Endothelial cell of umbilical vein (primary cell): ENCODE data around the gene LRRTM4.

ENCODE experiments used
- EZH2 ChIP-seq: IDR thresholded peaks from 2 replicates; pipeline ENCODE4 v1.6.1; 2012; ENCODE audit warnings: borderline replicate concordance, low read depth, mild to moderate bottlenecking, moderate library complexity, low read length, inconsistent platforms; ENCODE audit not compliant: severe bottlenecking
- POLR2A ChIP-seq: IDR thresholded peaks from 2 replicates; pipeline ENCODE4 v1.6.1; 2012; ENCODE audit warnings: low read depth, mild to moderate bottlenecking, control low read depth, low read length
- POLR2AphosphoS5 ChIP-seq: IDR thresholded peaks from 2 replicates; pipeline ENCODE4 v1.6.1; 2012; ENCODE audit warnings: low read depth, mild to moderate bottlenecking, control low read depth, low read length, moderate library complexity; ENCODE audit not compliant: insufficient read depth
- TF ChIP-seq, protein P1 (sequence below), 2 donors: IDR thresholded peaks; 1 replicate in 1 of 2; 2 replicates in 1 of 2; pipeline ENCODE4 v1.5.1; 2011; ENCODE audit warnings: low read length in 2 of 2, mild to moderate bottlenecking in 2 of 2, moderate library complexity in 2 of 2, control low read depth in 1 of 2, inconsistent platforms in 1 of 2, low read depth in 1 of 2; ENCODE audit not compliant: insufficient read depth in 1 of 2; ENCODE audit errors: extremely low read depth in 1 of 2
- TF ChIP-seq, protein P2 (sequence below): IDR thresholded peaks from 2 replicates; pipeline ENCODE4 v1.6.1; 2011; ENCODE audit not compliant: insufficient read depth, insufficient read length

DNA sequence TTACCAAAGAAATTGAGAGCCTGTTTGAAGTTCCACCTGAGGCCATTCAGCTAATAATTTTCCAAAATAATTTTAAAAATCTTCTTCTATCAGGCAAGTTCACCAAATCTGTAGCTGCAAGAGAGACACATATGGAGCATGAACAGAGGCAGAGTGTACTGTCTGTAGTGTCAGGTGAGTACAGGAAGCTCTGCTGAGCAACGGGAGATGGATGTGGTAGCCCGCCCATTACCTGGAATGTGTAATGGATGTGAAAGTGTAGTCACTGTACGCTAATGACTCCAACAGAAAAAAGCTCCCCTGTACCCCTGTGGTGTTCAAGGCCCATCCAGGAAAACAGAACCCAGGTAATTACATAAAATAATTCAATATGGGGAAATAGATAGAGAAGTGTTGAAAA, 311.5 kb downstream of the LRRTM4 start:
- TF ChIP-seq, protein P1, sequence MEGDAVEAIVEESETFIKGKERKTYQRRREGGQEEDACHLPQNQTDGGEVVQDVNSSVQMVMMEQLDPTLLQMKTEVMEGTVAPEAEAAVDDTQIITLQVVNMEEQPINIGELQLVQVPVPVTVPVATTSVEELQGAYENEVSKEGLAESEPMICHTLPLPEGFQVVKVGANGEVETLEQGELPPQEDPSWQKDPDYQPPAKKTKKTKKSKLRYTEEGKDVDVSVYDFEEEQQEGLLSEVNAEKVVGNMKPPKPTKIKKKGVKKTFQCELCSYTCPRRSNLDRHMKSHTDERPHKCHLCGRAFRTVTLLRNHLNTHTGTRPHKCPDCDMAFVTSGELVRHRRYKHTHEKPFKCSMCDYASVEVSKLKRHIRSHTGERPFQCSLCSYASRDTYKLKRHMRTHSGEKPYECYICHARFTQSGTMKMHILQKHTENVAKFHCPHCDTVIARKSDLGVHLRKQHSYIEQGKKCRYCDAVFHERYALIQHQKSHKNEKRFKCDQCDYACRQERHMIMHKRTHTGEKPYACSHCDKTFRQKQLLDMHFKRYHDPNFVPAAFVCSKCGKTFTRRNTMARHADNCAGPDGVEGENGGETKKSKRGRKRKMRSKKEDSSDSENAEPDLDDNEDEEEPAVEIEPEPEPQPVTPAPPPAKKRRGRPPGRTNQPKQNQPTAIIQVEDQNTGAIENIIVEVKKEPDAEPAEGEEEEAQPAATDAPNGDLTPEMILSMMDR (IDR thresholded peaks at IDR 0.05; ENCODE audit: extremely low read depth in 1 of 2, insufficient read depth in 1 of 2, low read depth in 1 of 2, low read length in 2 of 2): no peak
- no peak for TF ChIP-seq POLR2A
- no peak for TF ChIP-seq EZH2
- no peak for TF ChIP-seq POLR2AphosphoS5
- TF ChIP-seq, protein P2, sequence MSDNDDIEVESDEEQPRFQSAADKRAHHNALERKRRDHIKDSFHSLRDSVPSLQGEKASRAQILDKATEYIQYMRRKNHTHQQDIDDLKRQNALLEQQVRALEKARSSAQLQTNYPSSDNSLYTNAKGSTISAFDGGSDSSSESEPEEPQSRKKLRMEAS: no peak
